ENCODE results near the gene HPCAL4. TPM values are rescaled to one million over a fixed set of nuclear protein-coding genes. Genes with fewer than 3 reads are reported as not detected.
A peak's percentile ranks its signal among the peaks of the same experiment; 100 is the strongest.

HPCAL4 gene
- total RNA-seq, 4 donors from 2014 or later = 0.11 to 0.83 (median 0.29) TPM

GRCh38 chr1:39679821-39680220 lies 11.4 kb downstream of the HPCAL4 start:
- H3K4me1 ChIP-seq = peaks cover 12 to 15% of the 10 kb centered on the region in 2 donors
- TF ChIP-seq CTCF (IDR thresholded peaks at IDR 0.05) (no peak), POLR2A (IDR thresholded peaks at IDR 0.05) (no peak)
- H3K27ac ChIP-seq = no peak overlapping the region
- no peaks in the 10 kb centered on the region for H3K9me3 ChIP-seq
- 63 to 90% methylated on average over 2 of the region's 2 CpGs for WGBS, 2 donors
- no peak overlapping the region for H3K4me3 ChIP-seq (replicated peaks in 1 of 3)
- DNase-seq = no peak
- peaks cover 4% of the 10 kb centered on the region for H3K27me3 ChIP-seq
- intact Hi-C loops (cut with DNase I) = no loop called here
- no peaks in the 10 kb centered on the region for H3K36me3 ChIP-seq

- TF ChIP-seq CTCF (IDR thresholded peaks at IDR 0.05) (no peak), POLR2A (IDR thresholded peaks at IDR 0.05) (no peak)
- Histone ChIP-seq H3K36me3 (no peaks in the 10 kb centered on the region), H3K4me1 (peaks cover 12 to 15% of the 10 kb centered on the region in 2 donors), H3K27me3 (peaks cover 4% of the 10 kb centered on the region), H3K4me3 (replicated peaks in 1 of 3) (no peak overlapping the region), H3K27ac (no peak overlapping the region), H3K9me3 (no peaks in the 10 kb centered on the region)
- intact Hi-C loops (cut with DNase I) = no loop called here
- no peak for DNase-seq
- WGBS, 2 donors = 89 to 90% methylated on average over 2 of the region's 2 CpGs
Measured at GRCh38 chr1:39678889-39679288, 12.3 kb downstream of the HPCAL4 start.

GRCh38 chr1:39677645-39678044 lies 13.6 kb downstream of the HPCAL4 start:
- no peaks in the 10 kb centered on the region for H3K9me3 ChIP-seq
- H3K27me3 ChIP-seq = no peaks in the 10 kb centered on the region
- WGBS, 2 donors = 79 to 83% methylated on average over 4 of the region's 4 CpGs
- no peak overlapping the region for H3K4me3 ChIP-seq (replicated peaks in 1 of 3)
- intact Hi-C loops (cut with DNase I) = no loop called here
- peak overlapping the region in 1 of 3 donors; percentile 53 for H3K27ac ChIP-seq
- DNase-seq = no peak
- H3K4me1 ChIP-seq = peaks cover 12 to 15% of the 10 kb centered on the region in 2 donors
- no peak for TF ChIP-seq POLR2A (IDR thresholded peaks at IDR 0.05)
- no peak for TF ChIP-seq CTCF (IDR thresholded peaks at IDR 0.05)
- H3K36me3 ChIP-seq = no peaks in the 10 kb centered on the region

GRCh38 chr1:39676948-39677548 lies 14.2 kb downstream of the HPCAL4 start:
- DNase-seq = peak; percentile 84 to 86
- intact Hi-C loops (cut with DNase I) = no loop called here
- Histone ChIP-seq H3K36me3 (no peaks in the 10 kb centered on the region), H3K27ac (peak overlapping the region; percentile 11 to 53 (median 51)), H3K4me1 (peaks cover 15 to 20% of the 10 kb centered on the region in 2 donors), H3K9me3 (no peaks in the 10 kb centered on the region), H3K27me3 (no peaks in the 10 kb centered on the region), H3K4me3 (replicated peaks in 1 of 3) (no peak overlapping the region)
- WGBS, 2 donors = 50 to 65% methylated on average over 5 to 6 of the region's 6 CpGs
- TF ChIP-seq CTCF (IDR thresholded peaks at IDR 0.05) (no peak), POLR2A (IDR thresholded peaks at IDR 0.05) (no peak)

GRCh38 chr1:39675220-39675619 lies 16.0 kb downstream of the HPCAL4 start:
- DNase-seq = peak; percentile 72 to 81
- Histone ChIP-seq H3K27me3 (no peaks in the 10 kb centered on the region), H3K36me3 (no peaks in the 10 kb centered on the region), H3K4me3 (replicated peaks in 1 of 3) (no peak overlapping the region), H3K9me3 (no peaks in the 10 kb centered on the region), H3K4me1 (peaks cover 25 to 30% of the 10 kb centered on the region in 2 donors), H3K27ac (no peak overlapping the region)
- WGBS, 2 donors = 83 to 100% methylated on average over 1 of the region's 1 CpG
- TF ChIP-seq CTCF (IDR thresholded peaks at IDR 0.05) = no peak
- no peak for TF ChIP-seq POLR2A (IDR thresholded peaks at IDR 0.05)
- intact Hi-C loops (cut with DNase I) = no loop called here

Measured in thyroid gland (tissue), 4 donors.